ENCODE results near the gene DGKI. TPM values are rescaled to one million over a fixed set of nuclear protein-coding genes. Genes with fewer than 3 reads are reported as not detected.

Gene DGKI
- total and polyA plus RNA-seq, 2 of the 13 experiments (the other 11 are each of a cell fraction or from before 2014, with no cell fraction given) = 0.09 to 0.17 TPM

GRCh38 chr7:137818036-137818435 is 28.7 kb downstream of the DGKI start:
- peaks cover 0 to 11% of the 10 kb centered on the region in 2 experiments; a peak in 1 of 5 replicates for H3K27me3 ChIP-seq (ENCODE audit: control insufficient read depth in 1 of 2, insufficient read depth in 2 of 2, low read length in 2 of 2)
- H3K36me3 ChIP-seq (replicated peaks in 1 of 2; ENCODE audit: control insufficient read depth in 1 of 2, insufficient read depth in 2 of 2, low read length in 2 of 2) = no peaks in the 10 kb centered on the region
- no peak for TF ChIP-seq MXD3 (CRISPR knock-in tag; IDR thresholded peaks at IDR 0.05)
- TF ChIP-seq TARDBP (CRISPR knock-in tag; IDR thresholded peaks at IDR 0.05) = no peak
- TF ChIP-seq ZNF703 (CRISPR knock-in tag; IDR thresholded peaks at IDR 0.05; ENCODE audit: borderline replicate concordance) = no peak
- no peak overlapping the region for H3K27ac ChIP-seq (ENCODE audit: extremely low read length, insufficient read depth, low read length)
- ATAC-seq (no peak), FAIRE-seq (no peak), DNase-seq (ENCODE audit: low spot score) (no peak)
- CTCF ChIA-PET (ENCODE audit: low intra/inter-chr PET ratio, low total read pairs) = no interaction called here
- no peak overlapping the region for H3K9ac ChIP-seq (ENCODE audit: insufficient read depth, low read depth, low read length)
- no peaks in the 10 kb centered on the region for H3K79me2 ChIP-seq (ENCODE audit: insufficient read depth, low read length)
- no peak overlapping the region for H3K4me2 ChIP-seq (ENCODE audit: low read depth, low read length)
- no peak overlapping the region for H3K4me3 ChIP-seq (replicated peaks in 1 of 3; ENCODE audit: insufficient read depth in 1 of 3, low read depth in 2 of 3, low read length in 3 of 3)
- POLR2A ChIA-PET = no interaction called here
- intact Hi-C loops (cut with micrococcal nuclease; ENCODE audit: unreplicated experiment) (no loop called here), in situ Hi-C loops (cut with HindIII; ENCODE audit: extremely low pct_ligation_motif_present, low pct_unique_long_range_greater_than_20kb) (no loop called here)
- H3K4me1 ChIP-seq (ENCODE audit: insufficient read depth, low read length) = peaks cover 7% of the 10 kb centered on the region
- H3K9me3 ChIP-seq (ENCODE audit: low read length) = no peaks in the 10 kb centered on the region
- WGBS (ENCODE audit: low lambda C conversion rate) = 19% methylated on average over 2 of the region's 2 CpGs
- BruUV-seq (replicated peaks) = no TSS peak
- no peak overlapping the region for H2AFZ ChIP-seq (ENCODE audit: low read length)
- no peaks in the 10 kb centered on the region for H4K20me1 ChIP-seq (ENCODE audit: insufficient read depth, low read length)

- intact Hi-C loops (cut with micrococcal nuclease; ENCODE audit: unreplicated experiment) (loop anchor here (1.0 kb wide), 1 partner anchor 82 kb away; no protein-coding TSS in a partner anchor), in situ Hi-C loops (cut with HindIII; ENCODE audit: extremely low pct_ligation_motif_present, low pct_unique_long_range_greater_than_20kb) (no loop called here)
- WGBS (ENCODE audit: low lambda C conversion rate) = 3% methylated on average over 5 of the region's 5 CpGs
- ATAC-seq (peak; percentile 74), DNase-seq (ENCODE audit: low spot score) (peak; percentile 5), FAIRE-seq (no peak)
- H3K4me1 ChIP-seq (ENCODE audit: insufficient read depth, low read length) = peaks cover 13% of the 10 kb centered on the region
- no TSS peak for BruUV-seq (replicated peaks)
- no peak overlapping the region for H3K27ac ChIP-seq (ENCODE audit: extremely low read length, insufficient read depth, low read length)
- no peaks in the 10 kb centered on the region for H4K20me1 ChIP-seq (ENCODE audit: insufficient read depth, low read length)
- no peak overlapping the region for H3K4me2 ChIP-seq (ENCODE audit: low read depth, low read length)
- H3K9ac ChIP-seq (ENCODE audit: insufficient read depth, low read depth, low read length) = no peak overlapping the region
- no peaks in the 10 kb centered on the region for H3K9me3 ChIP-seq (ENCODE audit: low read length)
- H3K79me2 ChIP-seq (ENCODE audit: insufficient read depth, low read length) = no peaks in the 10 kb centered on the region
- CTCF ChIA-PET (ENCODE audit: low intra/inter-chr PET ratio, low total read pairs) = no interaction called here
- H3K4me3 ChIP-seq (replicated peaks in 1 of 3; ENCODE audit: insufficient read depth in 1 of 3, low read depth in 2 of 3, low read length in 3 of 3) = no peak overlapping the region
- no peaks in the 10 kb centered on the region for H3K36me3 ChIP-seq (replicated peaks in 1 of 2; ENCODE audit: control insufficient read depth in 1 of 2, insufficient read depth in 2 of 2, low read length in 2 of 2)
- POLR2A ChIA-PET = no interaction called here
- H2AFZ ChIP-seq (ENCODE audit: low read length) = no peak overlapping the region
- H3K27me3 ChIP-seq (ENCODE audit: control insufficient read depth in 1 of 2, insufficient read depth in 2 of 2, low read length in 2 of 2) = peaks cover 0 to 11% of the 10 kb centered on the region in 2 experiments; a peak in 1 of 5 replicates
- TF ChIP-seq ZNF432 (CRISPR knock-in tag; IDR thresholded peaks at IDR 0.05; ENCODE audit: borderline replicate concordance) = no peak
- TF ChIP-seq FOXK1 (CRISPR knock-in tag; IDR thresholded peaks at IDR 0.05; ENCODE audit: borderline replicate concordance, low read depth) = no peak
- TF ChIP-seq ATM (IDR thresholded peaks at IDR 0.05; ENCODE audit: borderline replicate concordance) = no peak
- peak; percentile 64 for TF ChIP-seq CTCF (CRISPR knock-in tag; IDR thresholded peaks at IDR 0.05)
- TF ChIP-seq RAD21 (CRISPR knock-in tag; IDR thresholded peaks at IDR 0.05) = peak; percentile 15; the same call in 1 of the 2 replicates
- no peak for TF ChIP-seq ZBTB46 (CRISPR knock-in tag; IDR thresholded peaks at IDR 0.05; ENCODE audit: borderline replicate concordance)
- TF ChIP-seq XBP1 (CRISPR knock-in tag; IDR thresholded peaks at IDR 0.05) = no peak
- TF ChIP-seq STAG1 (CRISPR knock-in tag; IDR thresholded peaks at IDR 0.05) = peak; percentile 77
- TF ChIP-seq ZBTB25 (CRISPR knock-in tag; IDR thresholded peaks at IDR 0.05) = no peak
- TF ChIP-seq ZNF350 (CRISPR knock-in tag; IDR thresholded peaks at IDR 0.05; ENCODE audit: borderline replicate concordance, low read depth) = no peak
- TF ChIP-seq ZNF768 (CRISPR knock-in tag; IDR thresholded peaks at IDR 0.05) = no peak
These were observed 30.0 kb downstream of the DGKI start for GRCh38 chr7:137816696-137817320.
